GM12872 (cell line): ENCODE data around the gene DRAP1.

Source experiments
- TF ChIP-seq, protein P1 (sequence below): IDR thresholded peaks from 3 replicates; pipeline ENCODE4 v1.5.1; 2011; ENCODE audit warnings: low read depth, mild to moderate bottlenecking, low read length, moderate library complexity; ENCODE audit not compliant: insufficient read depth

The DRAP1 gene

GRCh38 chr11:65931773-65932557 is 12.7 kb downstream of the DRAP1 start:
- TF ChIP-seq, protein P1, sequence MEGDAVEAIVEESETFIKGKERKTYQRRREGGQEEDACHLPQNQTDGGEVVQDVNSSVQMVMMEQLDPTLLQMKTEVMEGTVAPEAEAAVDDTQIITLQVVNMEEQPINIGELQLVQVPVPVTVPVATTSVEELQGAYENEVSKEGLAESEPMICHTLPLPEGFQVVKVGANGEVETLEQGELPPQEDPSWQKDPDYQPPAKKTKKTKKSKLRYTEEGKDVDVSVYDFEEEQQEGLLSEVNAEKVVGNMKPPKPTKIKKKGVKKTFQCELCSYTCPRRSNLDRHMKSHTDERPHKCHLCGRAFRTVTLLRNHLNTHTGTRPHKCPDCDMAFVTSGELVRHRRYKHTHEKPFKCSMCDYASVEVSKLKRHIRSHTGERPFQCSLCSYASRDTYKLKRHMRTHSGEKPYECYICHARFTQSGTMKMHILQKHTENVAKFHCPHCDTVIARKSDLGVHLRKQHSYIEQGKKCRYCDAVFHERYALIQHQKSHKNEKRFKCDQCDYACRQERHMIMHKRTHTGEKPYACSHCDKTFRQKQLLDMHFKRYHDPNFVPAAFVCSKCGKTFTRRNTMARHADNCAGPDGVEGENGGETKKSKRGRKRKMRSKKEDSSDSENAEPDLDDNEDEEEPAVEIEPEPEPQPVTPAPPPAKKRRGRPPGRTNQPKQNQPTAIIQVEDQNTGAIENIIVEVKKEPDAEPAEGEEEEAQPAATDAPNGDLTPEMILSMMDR = no peak

DNA sequence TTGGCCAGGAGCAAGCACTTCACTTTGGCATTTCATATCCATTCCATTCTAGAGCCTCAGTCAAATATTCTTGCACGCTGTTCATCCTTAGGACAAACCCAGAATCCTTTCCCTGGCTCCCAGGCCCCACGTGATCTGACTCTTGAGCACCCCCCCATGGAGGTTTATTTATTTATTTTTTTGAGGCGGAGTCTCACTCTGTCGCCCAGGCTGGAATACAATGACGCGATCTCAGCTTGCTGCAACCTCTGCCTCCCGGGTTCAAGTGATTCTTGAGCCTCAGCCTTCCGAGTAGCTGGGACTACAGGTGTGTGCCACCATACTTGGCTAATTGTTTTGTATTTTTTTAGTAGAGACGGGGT is 13.3 kb downstream of the DRAP1 start:
- TF ChIP-seq, protein P1 = no peak

- TF ChIP-seq, protein P1 = no peak
These were observed 14.8 kb downstream of the DRAP1 start for GRCh38 chr11:65934014-65934413.

GRCh38 chr11:65937766-65938165 is 18.5 kb downstream of the DRAP1 start:
- TF ChIP-seq, protein P1 = no peak

DNA sequence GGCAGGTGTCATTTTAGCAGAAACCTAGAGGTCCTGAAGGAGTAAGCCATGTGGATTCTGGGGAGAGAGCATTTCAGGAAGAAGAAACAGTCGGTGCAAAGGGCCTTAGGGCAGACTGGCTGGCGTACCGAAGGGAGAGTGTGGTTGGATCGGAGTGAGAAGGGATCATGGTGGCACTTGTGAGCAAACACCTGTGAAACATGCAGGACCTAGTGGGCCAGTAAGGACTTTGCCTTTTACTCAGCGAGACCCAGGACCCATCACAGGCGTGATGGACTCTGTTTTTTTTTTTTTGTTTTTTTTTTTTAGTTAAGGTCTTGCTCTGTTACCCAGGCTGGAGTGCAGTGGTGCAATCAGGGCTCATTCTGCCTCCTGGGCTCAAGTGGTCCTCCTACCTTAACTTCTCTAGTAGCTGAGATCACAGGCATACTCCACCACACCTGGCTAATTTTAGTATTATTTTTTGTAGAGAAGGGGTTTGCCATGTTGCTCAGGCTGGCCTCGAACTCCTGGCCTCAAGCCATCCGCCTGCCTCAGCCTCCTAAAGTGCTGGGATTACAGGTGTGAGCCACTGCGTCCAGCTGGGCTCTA is 22.6 kb downstream of the DRAP1 start:
- TF ChIP-seq, protein P1 = no peak

DNA sequence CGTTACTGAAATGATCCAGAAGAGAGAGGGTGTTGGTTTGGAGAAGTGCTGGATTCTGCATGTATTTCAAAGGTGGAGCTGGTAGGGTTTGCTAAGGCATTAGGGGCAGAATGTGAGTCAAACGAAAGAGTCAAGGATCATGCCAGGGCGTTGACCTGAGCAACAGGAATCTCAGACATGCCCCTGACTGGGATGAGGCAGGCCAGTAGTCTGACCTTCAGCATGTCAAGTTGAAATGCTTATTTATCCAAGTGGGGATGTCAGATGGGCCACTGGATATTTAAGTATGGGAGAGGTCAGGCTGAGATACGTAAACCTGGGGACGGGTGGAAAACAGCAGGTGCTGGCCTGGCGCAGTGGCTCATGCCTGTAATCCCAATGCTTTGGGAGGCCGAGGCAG is 23.3 kb downstream of the DRAP1 start:
- TF ChIP-seq, protein P1 = no peak

DNA sequence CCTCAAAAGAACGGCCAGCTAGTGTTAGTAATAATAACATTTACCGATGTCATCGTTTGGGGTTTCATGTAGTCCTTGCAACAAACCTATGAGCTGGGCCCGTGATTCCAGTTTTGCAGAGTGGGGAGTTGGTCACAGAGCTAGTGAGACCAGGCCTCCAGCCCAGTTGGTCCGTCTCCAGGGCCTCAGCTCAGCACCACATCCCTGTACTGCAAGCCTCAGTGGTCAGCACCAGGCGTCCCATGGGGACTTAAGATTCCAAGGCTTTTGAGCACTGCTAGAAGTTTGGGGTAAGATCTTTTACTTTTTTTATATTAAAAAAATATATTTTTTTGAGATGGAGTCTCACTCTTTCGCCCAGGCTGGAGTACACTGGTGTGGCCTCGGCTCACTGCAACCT is 25.0 kb downstream of the DRAP1 start:
- TF ChIP-seq, protein P1 = no peak
